ENCODE measurements around the gene RHBDL1.

RHBDL1 gene

GRCh38 chr16:680967-681745 is 5.7 kb downstream of the RHBDL1 start:
- no peak for DNase-seq (ENCODE audit: low spot score)
- H3K27ac ChIP-seq, result peak overlapping the region; percentile 73 to 98

GRCh38 chr16:681746-682427 is 6.4 kb downstream of the RHBDL1 start:
- H3K4me3 ChIP-seq, result peak overlapping the region; percentile 97
- H3K27ac ChIP-seq, result no peak overlapping the region
- TF ChIP-seq CTCF (IDR thresholded peaks at IDR 0.05), result no peak
- no peak for DNase-seq (ENCODE audit: low spot score)

More at GRCh38 chr16:680967-681745, 5.7 kb downstream of the RHBDL1 start:
- peak overlapping the region; percentile 97 for H3K4me3 ChIP-seq
- no peak for TF ChIP-seq CTCF (IDR thresholded peaks at IDR 0.05)

- H3K4me3 ChIP-seq, result peak overlapping the region; percentile 98
- no peak overlapping the region for H3K27ac ChIP-seq
- DNase-seq (ENCODE audit: low spot score), result no peak
- TF ChIP-seq CTCF (IDR thresholded peaks at IDR 0.05), result no peak
These were observed 7.3 kb downstream of the RHBDL1 start for GRCh38 chr16:682493-683395.

GRCh38 chr16:683396-684070 is 8.1 kb downstream of the RHBDL1 start:
- DNase-seq (ENCODE audit: low spot score), result no peak
- Histone ChIP-seq H3K27ac (peak overlapping the region; percentile 67 to 90), H3K4me3 (peak overlapping the region; percentile 98)
- no peak for TF ChIP-seq CTCF (IDR thresholded peaks at IDR 0.05)

DNA sequence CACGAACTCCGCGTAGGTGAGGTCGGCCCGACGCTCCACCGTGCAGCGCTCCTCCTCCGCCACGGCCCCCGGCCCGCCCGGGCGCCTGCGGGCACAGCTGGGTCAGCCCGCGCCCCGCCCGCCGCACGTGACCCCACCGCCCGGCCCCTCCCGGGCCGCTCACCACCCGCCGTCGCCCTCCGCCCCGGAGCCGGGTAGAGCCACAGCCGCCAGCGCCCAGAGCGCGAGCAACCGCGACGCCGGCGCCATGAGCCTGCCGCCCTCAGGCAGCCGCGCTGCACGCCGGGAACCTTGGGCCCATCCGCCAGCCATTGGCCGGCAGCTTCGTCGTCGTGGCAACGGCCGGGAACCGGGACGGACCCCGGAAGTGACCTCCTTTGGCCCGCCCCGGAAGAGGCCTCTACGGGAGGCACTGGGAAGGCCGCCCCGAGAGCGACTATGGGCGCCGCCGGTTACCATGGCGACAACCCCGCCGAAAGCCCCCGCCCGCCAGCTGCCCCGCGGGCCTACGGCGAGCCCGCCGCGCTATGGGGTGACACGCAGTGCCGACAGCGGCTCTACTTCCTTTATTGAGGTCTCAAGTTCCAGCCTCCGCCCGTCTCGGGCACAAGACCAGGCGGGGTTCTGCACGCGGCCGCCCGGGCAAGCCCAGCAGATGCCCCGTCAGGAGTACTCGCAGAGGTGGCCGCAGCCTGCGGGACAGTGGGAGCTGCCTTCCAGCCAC is 8.8 kb downstream of the RHBDL1 start, which contains the start of gene JMJD8:
Gene JMJD8, minus strand, starts transcription at position 264 of the 724 bp plus-strand sequence. Its CDS starts 15 bp downstream, at position 249.
- peak within 1 kb of the TSS; percentile 67 to 90 for H3K27ac ChIP-seq
- TF ChIP-seq CTCF (IDR thresholded peaks at IDR 0.05), result no peak
- peak; percentile 97 for DNase-seq (ENCODE audit: low spot score)
- peak within 1 kb of the TSS; percentile 98 for H3K4me3 ChIP-seq
